CD4-positive, alpha-beta T cell treated with Interleukin-21 for 1 hour (primary cell): ENCODE measurements around the gene FREY1.

Experiments
- DNase-seq: peaks from one replicate; pipeline ENCODE4 v3.0.0-alpha.2; 2020

Gene FREY1

GRCh38 chr11:45927684-45928413 is 20.8 kb upstream of the FREY1 start:
- no peak for DNase-seq

DNA sequence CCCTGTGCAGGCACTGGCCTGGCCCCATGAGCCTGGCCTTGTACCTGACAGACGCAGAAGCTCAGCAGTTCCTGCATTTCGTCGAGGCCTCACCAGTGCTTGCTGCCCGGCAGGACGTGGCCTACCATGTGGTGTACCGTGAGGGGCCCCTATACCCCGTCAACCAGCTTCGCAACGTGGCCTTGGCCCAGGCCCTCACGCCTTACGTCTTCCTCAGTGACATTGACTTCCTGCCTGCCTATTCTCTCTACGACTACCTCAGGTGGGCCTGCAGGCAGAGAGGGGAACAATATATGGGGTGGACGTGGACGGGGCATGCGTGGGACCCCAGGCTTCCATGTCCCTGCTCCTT is 20.2 kb upstream of the FREY1 start:
- DNase-seq = no peak

- DNase-seq = no peak
These were observed 19.7 kb upstream of the FREY1 start for GRCh38 chr11:45926536-45927331.

GRCh38 chr11:45926001-45926401 is 18.9 kb upstream of the FREY1 start:
- DNase-seq = no peak

DNA sequence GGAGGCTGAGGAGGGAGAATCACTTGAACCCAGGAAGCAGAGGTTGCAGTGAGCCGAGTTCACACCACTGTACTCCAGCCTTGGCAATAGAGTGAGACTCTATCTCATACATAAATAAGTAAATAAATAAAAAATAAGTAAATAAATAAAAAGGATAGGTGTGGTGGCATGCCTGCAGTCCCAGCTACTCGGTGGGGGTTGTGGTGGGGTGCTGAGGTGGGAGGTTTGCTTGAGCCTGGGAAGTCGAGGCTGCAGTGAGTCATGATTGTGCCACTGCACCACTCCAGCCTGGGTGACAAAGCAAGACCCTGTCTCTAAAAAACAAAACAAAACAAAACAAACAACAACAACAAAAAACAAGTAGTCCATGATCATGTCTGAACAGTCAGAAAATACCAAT is 18.5 kb upstream of the FREY1 start:
- no peak for DNase-seq

- DNase-seq = no peak
These were observed 17.9 kb upstream of the FREY1 start for GRCh38 chr11:45924927-45925326.

DNA sequence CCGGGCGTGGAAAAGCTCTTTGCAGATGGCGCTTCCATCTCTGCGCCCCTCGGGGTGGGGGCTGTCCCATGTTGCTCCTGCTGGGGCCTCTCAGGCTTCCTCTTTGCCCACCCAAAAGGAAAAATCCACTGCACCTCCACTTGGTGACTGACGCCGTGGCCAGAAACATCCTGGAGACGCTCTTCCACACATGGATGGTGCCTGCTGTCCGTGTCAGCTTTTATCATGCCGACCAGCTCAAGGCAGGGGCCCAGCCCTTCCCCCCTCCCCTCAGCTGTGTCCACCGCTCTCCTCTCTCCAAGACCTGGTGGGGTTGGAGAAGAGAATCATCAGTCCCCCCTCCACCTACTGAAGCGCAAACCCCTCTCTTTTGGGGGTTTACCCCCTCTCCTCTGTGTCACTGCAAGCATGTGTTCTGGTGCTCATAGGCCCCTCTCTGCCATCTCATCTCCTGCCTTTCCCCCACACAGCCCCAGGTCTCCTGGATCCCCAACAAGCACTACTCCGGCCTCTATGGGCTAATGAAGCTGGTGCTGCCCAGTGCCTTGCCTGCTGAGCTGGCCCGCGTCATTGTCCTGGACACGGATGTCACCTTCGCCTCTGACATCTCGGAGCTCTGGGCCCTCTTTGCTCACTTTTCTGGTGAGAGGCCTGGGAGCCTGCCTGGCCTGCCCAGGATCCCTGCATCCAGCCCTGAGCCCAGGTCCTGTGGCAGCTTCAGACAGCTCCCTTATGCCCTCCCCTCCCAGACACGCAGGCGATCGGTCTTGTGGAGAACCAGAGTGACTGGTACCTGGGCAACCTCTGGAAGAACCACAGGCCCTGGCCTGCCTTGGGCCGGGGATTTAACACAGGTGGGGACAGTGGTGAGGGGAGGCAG is 17.2 kb upstream of the FREY1 start:
- DNase-seq = no peak

- DNase-seq = peak; percentile 32
These were observed 15.5 kb upstream of the FREY1 start, which contains the start of gene LARGE2 for GRCh38 chr11:45922425-45923082. LARGE2 (plus strand) TSS chr11:45922656; CDS start chr11:45922883, 227 bp downstream.

DNA sequence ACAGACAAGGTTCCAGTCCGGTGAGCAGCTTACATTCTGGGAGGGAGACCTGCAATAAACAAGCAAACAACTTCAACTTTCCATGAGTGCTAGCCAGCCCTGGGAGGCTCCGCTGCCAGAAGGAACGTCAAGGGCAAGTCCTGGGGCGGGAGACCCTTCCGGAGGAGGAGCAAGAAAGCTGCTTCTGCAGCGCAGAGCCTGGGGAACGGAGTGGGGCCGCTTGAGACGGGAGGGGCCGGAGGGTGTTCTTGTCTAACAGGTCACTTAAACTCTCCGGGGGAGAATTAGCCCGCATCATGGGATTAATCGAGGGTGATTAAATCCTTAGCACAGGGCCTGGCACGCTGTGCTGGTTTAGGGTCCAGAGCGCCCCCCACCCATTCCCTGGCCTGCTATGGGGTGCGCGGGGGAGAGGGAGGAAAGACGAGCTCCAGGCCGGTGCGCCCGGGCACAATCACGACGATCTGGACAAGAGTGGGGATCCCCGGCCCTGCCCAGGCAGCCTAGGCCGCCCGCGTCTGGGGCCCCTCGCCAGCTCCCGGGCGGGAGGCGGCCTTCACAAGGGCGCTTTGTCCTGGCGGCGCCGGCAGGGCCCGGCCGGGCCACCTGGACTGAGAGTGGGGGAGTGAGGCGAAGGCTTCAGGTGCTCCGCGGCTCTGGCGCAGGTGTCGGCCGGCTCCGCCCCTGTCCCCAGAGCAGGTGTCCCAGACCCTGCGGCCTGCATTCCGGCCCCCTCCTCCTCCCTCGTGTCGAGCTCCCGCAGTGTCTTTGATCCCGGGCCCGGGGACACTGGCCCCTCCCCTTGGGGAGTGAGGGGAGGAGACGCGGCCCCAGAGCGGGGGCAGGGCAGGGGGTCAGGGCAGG is 14.7 kb upstream of the FREY1 start:
- peak; percentile 16 for DNase-seq

DNA sequence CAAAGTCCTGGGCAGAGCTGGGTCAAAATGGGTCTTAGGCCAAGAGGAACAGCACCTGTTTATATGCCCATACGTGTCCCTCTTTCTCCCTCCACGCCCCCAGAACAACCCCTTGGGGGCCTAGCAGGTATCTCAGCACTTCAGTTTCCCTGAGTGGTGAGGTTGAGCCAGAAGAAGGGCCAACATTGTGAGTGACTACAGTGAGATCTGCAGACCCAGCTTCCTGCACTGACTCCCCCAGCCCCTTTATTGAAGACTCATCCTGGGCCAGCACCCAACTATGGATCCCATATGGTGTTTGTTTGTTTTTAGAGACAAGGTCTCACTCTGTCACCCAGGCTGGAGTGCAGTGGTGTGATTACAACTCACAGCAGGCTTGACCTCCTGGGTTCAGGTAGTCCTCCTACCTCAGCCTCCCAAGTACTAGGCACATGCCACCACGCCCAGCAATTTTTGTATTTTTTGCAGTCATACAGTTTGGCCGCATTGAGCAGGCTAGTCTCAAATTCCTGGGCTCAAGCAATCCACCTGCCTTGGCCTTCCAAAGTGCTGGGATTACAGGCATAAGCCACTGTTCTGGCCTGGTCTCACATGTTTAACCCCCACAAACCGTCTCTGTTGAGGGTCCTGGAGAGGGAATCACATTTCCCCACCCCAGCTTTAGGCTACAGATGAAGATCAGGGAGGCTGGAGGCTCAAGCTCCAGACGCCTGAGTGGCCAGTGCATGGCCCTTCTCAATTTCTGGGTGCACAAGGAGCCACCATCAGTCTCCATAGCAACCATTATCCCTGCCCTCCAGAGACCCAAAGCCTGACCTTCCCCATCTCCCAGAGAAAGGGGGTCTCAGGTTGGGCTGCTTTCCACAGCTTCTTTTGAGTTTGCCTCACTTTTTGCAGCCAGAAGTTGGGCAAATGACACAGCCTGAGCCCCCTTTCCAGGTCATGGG is 13.7 kb upstream of the FREY1 start:
- DNase-seq = no peak

- no peak for DNase-seq
These were observed 12.9 kb upstream of the FREY1 start for GRCh38 chr11:45919806-45920530.

DNA sequence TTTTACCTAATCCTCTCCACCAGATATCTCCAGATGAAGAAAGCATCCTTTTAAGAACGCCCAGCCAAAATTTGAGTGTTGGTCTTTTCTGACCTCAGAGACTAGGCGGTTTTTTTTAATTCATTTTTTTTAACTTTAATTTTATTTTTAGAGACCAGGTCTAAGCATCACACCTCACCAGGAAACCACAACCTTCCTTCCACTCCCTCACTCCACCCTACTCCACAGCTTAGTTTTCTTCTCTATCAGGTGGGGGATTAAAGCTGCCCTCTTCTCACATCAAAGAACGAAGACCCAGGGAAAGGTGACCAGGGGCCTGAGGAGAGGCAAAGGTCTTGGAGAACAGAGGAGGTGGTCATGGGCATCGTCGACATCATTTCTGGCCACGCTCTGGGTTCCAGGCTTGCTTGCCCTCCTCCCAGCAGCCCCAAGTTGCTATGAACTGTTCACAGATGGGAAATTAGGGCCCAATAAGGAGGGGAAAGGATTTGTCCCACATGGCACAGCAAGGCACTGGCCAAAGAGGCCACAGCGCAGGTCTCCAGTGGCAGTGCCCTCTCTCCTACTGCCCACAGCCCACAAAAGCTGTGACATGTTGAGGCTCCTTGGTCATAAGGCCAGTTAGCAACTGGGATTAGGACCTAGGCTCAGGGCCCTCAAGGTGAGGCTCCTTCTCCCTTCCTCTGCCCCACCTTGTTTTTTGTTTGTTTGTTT is 12.0 kb upstream of the FREY1 start:
- no peak for DNase-seq

- peak; percentile 65 for DNase-seq
These were observed 11.4 kb upstream of the FREY1 start for GRCh38 chr11:45918331-45918941.

GRCh38 chr11:45917623-45918330 is 10.7 kb upstream of the FREY1 start, which contains the start of gene PEX16:
PEX16 (minus strand) TSS chr11:45917877; CDS start chr11:45917811, 66 bp downstream.
- DNase-seq = peak; percentile 98

- no peak for DNase-seq
These were observed 10.2 kb upstream of the FREY1 start for GRCh38 chr11:45917286-45917622.

- no peak for DNase-seq
These were observed 8.4 kb upstream of the FREY1 start for GRCh38 chr11:45915446-45915845.

DNA sequence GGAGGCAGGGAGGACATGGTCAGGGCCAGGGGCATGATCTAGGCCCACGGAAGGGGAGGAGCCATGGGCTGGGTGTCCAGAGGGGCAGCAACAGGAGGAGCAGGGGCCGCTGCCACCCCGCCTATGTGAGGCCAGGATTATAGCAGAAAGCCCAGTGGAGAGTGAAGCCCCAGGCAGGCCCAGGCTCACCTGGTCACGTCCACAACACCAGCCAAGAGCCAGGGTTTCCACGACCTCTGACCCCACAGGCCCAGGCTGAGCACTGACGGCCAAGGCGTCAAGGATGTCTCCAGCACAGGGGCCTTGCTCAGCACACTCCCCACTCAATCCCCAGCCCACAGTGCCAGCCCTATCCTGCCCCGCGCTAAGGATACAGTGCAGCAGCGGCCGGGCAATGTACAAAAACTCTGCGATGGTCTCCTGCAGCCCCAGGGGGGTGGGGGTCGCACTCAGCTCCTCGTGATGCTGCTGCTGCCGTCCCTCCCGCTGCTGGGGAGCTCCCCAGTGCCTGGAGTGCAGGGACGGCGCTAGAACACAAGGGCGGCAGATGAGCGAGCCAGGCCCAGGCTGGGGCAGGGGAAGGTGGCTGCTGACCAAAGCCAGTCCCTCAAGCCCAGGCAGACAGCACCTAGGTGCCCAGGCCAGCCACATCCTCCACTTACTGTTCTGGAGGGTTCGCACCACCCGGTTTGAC is 7.0 kb upstream of the FREY1 start:
- no peak for DNase-seq
